ENCODE data around the gene PRDM2. TPM values are rescaled to one million over a fixed set of nuclear protein-coding genes. Genes with fewer than 3 reads are reported as not detected.

Gene PRDM2
- total and polyA plus RNA-seq, 10 donors = 12.0 to 75.7 (median 57.4) TPM

DNA sequence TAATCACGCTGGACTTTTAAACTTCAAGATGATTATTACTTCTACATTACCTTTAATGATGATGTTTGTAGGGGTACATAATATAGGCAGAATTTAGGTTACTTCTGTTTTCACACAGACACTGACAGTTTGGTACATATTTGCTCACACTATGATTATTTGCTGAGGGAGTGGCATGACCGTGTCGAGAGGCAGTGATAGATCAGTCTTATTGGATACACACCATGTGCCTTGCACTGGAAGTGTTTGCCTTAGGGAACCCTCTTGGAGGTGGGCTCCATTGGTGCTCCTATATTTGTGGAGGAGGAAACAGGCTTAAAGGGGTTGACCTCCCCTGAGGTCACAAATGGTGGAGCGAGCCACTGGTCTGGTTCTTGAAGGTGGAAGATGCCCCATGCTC is 132.1 kb downstream of the PRDM2 start:
- Histone ChIP-seq H3K4me3 (no peak overlapping the region), H3K27me3 (replicated peaks in 1 of 7) (peaks cover 0 to 89% (median 43%) of the 10 kb centered on the region in 7 donors), H3K4me1 (no peaks in the 10 kb centered on the region), H3K36me3 (no peaks in the 10 kb centered on the region), H3K27ac (no peak overlapping the region), H3K9me3 (peaks cover 0 to 4% (median 0%) of the 10 kb centered on the region in 8 donors)
- intact Hi-C loops (cut with DNase I; ENCODE audit: low total_unique reads) = no loop called here
- WGBS, 5 donors = 75 to 88% (median 82%) methylated on average over 4 of the region's 4 CpGs
- DNase-seq = no peak
- no peak for TF ChIP-seq POLR2AphosphoS5 (IDR thresholded peaks at IDR 0.05)
- TF ChIP-seq POLR2A (IDR thresholded peaks at IDR 0.05) = no peak
- TF ChIP-seq, protein P1, sequence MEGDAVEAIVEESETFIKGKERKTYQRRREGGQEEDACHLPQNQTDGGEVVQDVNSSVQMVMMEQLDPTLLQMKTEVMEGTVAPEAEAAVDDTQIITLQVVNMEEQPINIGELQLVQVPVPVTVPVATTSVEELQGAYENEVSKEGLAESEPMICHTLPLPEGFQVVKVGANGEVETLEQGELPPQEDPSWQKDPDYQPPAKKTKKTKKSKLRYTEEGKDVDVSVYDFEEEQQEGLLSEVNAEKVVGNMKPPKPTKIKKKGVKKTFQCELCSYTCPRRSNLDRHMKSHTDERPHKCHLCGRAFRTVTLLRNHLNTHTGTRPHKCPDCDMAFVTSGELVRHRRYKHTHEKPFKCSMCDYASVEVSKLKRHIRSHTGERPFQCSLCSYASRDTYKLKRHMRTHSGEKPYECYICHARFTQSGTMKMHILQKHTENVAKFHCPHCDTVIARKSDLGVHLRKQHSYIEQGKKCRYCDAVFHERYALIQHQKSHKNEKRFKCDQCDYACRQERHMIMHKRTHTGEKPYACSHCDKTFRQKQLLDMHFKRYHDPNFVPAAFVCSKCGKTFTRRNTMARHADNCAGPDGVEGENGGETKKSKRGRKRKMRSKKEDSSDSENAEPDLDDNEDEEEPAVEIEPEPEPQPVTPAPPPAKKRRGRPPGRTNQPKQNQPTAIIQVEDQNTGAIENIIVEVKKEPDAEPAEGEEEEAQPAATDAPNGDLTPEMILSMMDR (IDR thresholded peaks at IDR 0.05 in 8 of 11, conservative IDR thresholded peaks at IDR 0.05 in 3 of 11) = no peak

GRCh38 chr1:13832536-13832935 is 132.5 kb downstream of the PRDM2 start:
- H3K27ac ChIP-seq = no peak overlapping the region
- no peaks in the 10 kb centered on the region for H3K4me1 ChIP-seq
- TF ChIP-seq POLR2AphosphoS5 (IDR thresholded peaks at IDR 0.05) (no peak), POLR2A (IDR thresholded peaks at IDR 0.05) (no peak)
- TF ChIP-seq, protein P1 (IDR thresholded peaks at IDR 0.05 in 8 of 11, conservative IDR thresholded peaks at IDR 0.05 in 3 of 11) = no peak
- H3K9me3 ChIP-seq = peaks cover 0 to 4% (median 0%) of the 10 kb centered on the region in 8 donors
- no peak overlapping the region for H3K4me3 ChIP-seq
- intact Hi-C loops (cut with DNase I; ENCODE audit: low total_unique reads) = no loop called here
- H3K36me3 ChIP-seq = no peaks in the 10 kb centered on the region
- DNase-seq = no peak
- 62 to 80% (median 77%) methylated on average over 4 of the region's 4 CpGs for WGBS, 5 donors
- peaks cover 0 to 89% (median 46%) of the 10 kb centered on the region in 7 donors for H3K27me3 ChIP-seq (replicated peaks in 1 of 7)

- Histone ChIP-seq H3K9me3 (peaks cover 0 to 4% (median 0%) of the 10 kb centered on the region in 8 donors), H3K4me3 (no peak overlapping the region), H3K4me1 (no peaks in the 10 kb centered on the region), H3K27ac (no peak overlapping the region), H3K27me3 (replicated peaks in 1 of 7) (peaks cover 0 to 93% (median 45%) of the 10 kb centered on the region in 7 donors), H3K36me3 (no peaks in the 10 kb centered on the region)
- WGBS, 5 donors = 68 to 85% (median 84%) methylated on average over 5 of the region's 5 CpGs
- TF ChIP-seq POLR2A (IDR thresholded peaks at IDR 0.05) (no peak), POLR2AphosphoS5 (IDR thresholded peaks at IDR 0.05) (no peak)
- TF ChIP-seq, protein P1 (IDR thresholded peaks at IDR 0.05 in 8 of 11, conservative IDR thresholded peaks at IDR 0.05 in 3 of 11) = no peak
- intact Hi-C loops (cut with DNase I; ENCODE audit: low total_unique reads) = no loop called here
- DNase-seq = no peak
These were observed 136.1 kb downstream of the PRDM2 start for GRCh38 chr1:13836136-13836535.

DNA sequence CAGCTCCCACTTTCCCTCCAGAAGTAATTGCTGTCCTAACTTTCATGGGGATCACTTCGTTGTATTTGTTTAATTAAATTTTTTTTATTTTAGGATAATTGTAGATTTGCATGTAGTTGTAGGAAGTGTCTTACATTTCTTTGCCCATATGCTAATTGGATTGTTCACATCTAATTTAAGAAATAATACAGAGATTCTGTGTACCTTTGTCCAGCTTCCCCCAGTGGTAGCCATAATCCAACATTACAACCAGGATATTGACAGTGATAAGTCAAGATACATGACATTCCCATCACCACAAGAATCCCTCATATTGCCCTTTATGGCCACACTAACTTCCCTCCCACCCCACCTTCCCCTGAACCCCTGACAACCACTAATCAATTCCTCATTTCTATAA is 136.6 kb downstream of the PRDM2 start:
- Histone ChIP-seq H3K4me3 (no peak overlapping the region), H3K36me3 (no peaks in the 10 kb centered on the region), H3K27ac (no peak overlapping the region), H3K9me3 (peaks cover 0 to 4% (median 0%) of the 10 kb centered on the region in 8 donors), H3K27me3 (replicated peaks in 1 of 7) (peaks cover 0 to 96% (median 45%) of the 10 kb centered on the region in 7 donors), H3K4me1 (no peaks in the 10 kb centered on the region)
- 63 to 84% (median 73%) methylated on average over 1 of the region's 1 CpG for WGBS, 5 donors
- no peak for DNase-seq
- intact Hi-C loops (cut with DNase I; ENCODE audit: low total_unique reads) = no loop called here
- TF ChIP-seq POLR2AphosphoS5 (IDR thresholded peaks at IDR 0.05) (no peak), POLR2A (IDR thresholded peaks at IDR 0.05) (no peak)
- TF ChIP-seq, protein P1 (IDR thresholded peaks at IDR 0.05 in 8 of 11, conservative IDR thresholded peaks at IDR 0.05 in 3 of 11) = no peak

Data from spleen (tissue), 11 donors.